Suppressor macrophage treated with lipopolysaccharide for 1 hour (primary cell): Measurements from ENCODE around the gene TAS1R1.
A peak's percentile ranks its signal among the peaks of the same experiment; 100 is the strongest.
"Not testable (repeated sequence)": the region's sequence is repeated elsewhere in the genome, so short reads cannot be mapped to it uniquely, and the experiment has no call there.

Experiments
- DNase-seq, 3 donors: peaks; one replicate each; pipeline ENCODE4 v3.0.0-alpha.2; 2020 to 2022

The TAS1R1 gene

GRCh38 chr1:6523566-6523965 is 31.5 kb upstream of the TAS1R1 start:
- DNase-seq = peak; percentile 55 to 73 (median 70)

- no peak for DNase-seq
These were observed 28.8 kb upstream of the TAS1R1 start for GRCh38 chr1:6526316-6526715.

DNA sequence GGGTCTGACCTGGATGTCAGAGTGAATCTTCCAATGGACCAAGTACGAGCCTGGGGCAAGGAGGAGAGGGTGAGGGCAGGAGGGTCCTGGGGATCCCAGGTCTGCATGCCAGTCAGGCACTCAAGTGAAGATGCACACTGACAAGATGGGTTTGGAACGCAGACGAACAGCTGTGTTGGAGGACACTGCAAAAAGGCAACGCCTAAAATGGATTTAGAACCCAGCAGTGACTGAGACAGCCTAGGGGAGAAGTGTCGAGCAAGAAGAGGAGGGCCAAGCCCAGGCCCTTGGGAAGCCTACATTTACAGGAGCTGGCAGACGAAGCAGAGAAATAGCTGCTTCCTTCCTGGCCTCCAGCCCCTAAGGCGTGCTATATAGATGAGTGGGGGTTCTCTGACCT is 26.6 kb upstream of the TAS1R1 start:
- DNase-seq = no peak

GRCh38 chr1:6530504-6531160 is 24.5 kb upstream of the TAS1R1 start:
- DNase-seq = no peak

GRCh38 chr1:6531996-6532395 is 23.1 kb upstream of the TAS1R1 start:
- no peak for DNase-seq

DNA sequence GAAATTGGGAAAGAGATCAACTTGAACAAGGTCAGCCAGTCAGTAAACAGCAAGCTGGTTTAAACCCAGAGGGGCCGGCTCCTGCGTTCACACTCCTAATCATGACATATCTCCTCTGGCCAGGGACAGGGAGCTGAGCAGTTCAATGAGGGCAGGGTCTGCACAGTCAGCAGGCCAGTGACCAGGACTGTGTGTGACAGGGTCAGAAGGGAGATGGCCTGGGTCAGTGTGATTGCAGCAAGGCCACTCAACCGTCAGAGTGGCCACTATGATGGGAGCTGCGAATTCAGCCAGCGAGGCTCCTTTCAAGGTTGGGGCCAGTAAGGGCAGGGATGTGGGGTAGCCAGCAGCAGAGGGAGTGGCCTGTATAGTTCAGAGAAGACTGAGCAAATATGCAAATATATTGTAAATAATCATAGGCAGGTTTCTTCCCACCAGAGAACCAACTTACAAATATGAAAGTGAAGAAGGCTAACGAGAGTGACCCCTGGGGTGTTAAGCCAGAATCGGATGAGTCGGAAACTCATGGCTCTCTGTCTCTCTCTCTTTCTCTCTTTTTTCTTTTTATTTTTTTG is 20.8 kb upstream of the TAS1R1 start:
- DNase-seq = no peak

DNA sequence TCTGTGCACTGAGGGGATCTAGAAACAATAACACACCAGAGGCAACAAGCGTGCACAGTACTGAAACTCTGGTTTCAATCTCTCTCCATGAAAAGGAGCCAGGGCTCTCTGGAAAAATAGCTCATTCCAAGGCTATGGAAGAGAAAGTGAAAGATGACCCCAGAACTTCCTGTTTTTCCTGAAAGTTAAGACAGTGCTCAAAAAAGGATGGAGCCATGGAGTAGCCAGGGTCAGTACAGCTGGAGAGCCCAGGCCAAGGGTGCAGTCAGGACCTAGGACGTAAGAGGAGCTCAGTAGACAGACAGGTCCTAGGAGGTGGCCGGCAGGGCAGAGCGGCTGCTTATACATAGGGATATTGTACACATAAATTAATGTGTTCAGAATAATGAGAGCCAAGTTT is 19.9 kb upstream of the TAS1R1 start:
- peak in 2 of 3 donors; percentile 12 to 22 for DNase-seq

DNA sequence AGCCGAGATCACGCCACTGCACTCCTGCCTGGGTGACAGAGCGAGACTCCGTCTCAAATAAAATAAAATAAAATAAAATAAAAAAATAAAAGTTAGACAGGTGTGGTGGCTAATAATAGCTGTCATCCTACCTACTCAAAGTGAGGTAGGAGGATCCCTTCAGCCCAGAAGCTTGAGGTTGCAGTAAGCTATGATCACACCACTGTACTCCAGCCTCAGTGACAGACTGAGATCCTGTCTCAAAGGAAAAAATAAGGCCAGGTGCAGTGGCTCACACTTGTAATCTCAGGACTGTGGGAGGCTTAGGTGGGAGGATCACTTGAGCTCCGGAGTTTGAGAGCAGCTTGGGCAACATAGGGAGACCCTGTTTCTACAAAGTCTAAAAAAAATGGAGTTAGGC is 18.8 kb upstream of the TAS1R1 start:
- DNase-seq = no peak

DNA sequence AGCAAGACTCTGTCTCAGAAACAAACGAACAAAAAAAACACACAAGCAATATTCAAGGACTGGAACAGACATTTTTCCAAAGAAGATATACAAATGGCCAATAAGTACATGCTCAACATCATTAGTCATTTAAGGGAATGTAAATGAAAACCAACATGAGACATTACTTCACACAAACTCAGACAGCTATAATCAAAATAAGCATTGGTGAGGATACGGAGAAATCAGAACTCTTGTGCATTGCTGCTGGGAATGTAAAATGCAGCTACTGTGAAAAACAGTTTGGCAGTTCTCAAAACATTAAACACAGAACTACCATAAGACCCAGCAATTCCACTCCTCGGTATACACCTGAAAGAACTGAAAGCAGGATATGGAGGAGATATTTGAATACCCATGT is 16.2 kb upstream of the TAS1R1 start:
- no peak for DNase-seq

DNA sequence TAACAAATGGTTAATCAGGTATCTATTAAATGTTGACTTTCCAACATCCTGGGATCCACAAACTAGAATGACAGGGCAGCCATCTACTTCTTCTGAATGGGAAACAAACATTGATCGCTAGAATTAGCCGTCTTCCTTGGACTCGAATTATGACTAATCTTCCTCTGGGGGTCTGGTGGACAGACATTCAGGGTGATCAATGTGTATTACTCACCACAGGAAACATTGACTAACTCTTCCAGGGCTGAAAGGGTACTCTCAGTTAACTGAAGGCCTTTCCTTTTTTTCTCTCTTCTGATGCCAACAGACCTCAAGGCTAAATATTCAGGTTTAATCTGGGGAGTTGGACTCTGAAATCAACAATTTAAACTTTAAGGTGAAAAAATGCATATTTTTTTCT is 10.3 kb upstream of the TAS1R1 start:
- no peak for DNase-seq

DNA sequence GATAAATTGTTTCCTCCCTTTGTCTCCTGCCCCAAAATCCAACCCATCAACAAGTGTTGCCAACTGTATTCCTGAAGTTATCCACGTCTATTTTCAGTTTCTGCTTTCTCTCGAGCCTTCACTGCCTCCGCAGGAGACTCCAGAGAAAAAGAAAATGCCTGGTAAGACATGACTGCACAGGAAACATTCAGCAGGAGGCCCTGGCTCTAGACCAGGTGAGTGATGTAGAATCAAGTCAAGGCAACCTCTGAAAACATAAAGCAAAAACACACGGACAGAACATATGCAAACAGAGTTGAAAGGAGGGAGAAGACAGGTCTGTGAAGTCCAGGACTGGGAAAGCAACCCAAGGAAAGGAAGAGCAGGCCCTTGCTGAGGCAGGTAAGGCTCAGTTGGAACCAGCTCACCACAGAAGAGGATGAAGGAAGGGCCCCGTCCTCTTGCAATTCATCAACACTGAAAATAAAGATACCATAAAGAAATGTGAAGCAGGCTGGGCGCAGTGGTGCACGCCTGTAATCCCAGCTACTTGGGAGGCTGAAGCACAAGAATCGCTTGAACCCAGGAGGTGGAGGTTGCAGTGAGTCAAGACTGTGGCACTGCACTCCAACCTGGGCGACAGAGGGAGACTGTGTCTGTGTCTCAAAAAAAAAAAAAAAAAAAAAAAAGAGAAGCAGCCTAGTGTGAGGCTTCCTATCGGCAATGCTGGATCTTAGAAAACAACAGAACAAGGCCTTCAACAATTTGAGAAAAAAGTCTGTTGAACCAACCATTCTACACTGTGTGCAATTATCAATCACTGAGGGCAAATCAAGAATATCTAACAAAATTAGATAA is 9.6 kb upstream of the TAS1R1 start:
- DNase-seq = no peak

GRCh38 chr1:6546326-6546725 is 8.8 kb upstream of the TAS1R1 start:
- DNase-seq = peak in 2 of 3 donors; percentile 2 to 4

DNA sequence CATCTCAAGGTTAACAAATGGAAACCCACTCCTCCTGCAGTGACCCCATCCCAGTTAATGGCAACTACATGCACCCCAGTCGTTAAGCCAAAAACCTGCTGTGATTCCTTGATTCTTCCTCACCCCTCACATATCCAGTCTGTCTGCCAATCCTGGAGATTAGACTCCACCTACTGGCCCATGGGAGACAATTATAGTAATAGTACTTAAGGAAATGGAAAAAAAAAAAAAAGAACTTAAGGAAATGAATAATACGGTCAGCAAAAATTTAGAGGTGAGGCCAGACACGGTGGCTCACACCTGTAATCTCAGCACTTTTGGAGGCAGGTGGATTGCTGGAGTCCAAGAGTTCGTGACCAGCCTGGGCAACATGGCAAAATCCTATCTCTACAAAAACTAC is 7.8 kb upstream of the TAS1R1 start:
- no peak for DNase-seq

DNA sequence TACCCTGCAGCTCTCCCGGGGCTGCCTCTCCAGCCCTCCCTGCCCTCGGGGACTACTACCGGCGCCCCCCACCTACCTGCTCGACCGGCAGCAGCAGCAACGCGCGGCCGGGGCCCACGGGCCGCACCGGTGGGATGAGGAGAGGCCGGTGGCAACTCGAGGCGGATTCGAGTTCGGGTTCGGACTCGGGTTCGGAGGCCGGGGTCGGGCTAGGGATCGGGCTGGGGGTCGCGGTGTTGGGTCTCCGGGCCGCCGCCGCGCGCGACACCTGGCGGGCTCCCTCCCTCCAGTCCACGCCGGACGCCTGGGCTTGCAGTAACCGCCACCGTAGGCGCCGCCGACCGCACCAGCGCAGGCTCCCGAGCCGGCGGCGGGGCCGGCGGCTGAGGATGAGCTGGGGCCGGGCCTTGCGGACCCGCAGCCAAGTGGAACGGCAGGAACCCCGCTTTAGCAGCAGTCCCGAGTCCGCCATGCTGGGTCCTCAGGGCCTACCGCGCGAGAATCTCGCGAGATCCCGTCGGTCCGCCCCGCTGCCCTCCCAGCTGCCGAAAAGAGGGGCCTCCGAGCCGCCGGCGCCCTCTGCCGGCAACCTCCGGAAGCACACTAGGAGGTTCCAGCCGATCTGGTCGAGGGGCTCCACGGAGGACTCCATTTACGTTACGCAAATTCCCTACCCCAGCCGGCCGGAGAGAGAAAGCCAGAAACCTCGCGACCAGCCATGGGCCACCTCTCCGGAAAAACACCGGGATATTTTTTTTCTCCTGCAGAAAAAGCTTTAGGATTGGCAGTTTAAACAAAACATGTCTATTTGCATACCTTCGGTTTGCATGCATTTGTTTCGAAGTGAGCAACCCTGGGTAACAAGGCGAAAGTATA is 838 bp upstream of the TAS1R1 start, which contains the start of gene NOL9:
NOL9 (minus strand) TSS at position 483 of the 876 bp plus-strand sequence; CDS start at position 472, 11 bp downstream.
- peak; percentile 95 to 97 (median 97) for DNase-seq

- no peak for DNase-seq
These were observed 2.5 kb downstream of the TAS1R1 start for GRCh38 chr1:6557597-6557996.

DNA sequence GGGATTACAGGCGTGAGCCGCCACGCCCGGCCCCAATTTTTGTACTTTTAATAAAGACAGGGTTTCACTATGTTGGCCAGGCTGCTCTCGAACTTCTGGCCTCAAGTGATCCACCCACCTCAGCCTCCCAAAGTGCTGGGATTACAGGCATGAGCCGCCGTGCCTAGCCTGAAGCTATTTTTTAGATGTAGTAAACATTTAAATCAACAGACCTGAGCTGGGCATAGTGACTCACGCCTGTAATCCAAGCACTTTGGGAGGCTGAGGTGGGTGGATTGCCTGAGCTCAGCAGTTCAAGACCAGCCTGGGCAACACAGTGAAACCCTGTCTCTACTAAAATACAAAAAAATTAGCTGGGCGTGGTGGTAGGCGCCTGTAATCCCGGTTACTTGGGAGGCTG is 4.1 kb downstream of the TAS1R1 start:
- DNase-seq = not testable (repeated sequence)

DNA sequence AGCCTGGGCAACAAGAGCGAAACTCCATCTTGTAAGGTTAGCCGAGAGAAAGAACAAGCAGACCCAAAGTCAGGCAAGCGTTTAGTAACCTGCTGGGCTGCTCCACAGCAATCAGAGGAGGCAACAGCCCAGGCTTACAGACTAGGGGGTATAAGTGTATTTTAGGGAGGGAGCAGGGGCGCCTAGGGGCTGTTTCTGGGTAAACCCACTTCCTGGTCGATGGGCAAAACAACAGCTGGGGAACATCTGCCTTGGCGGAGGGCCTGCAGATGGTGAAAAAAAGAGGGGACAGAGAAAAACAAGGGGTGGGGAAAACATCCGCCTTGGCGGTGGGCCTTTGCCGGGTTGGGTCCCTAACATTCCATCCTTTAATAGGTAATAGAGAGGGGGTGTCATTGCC is 5.2 kb downstream of the TAS1R1 start:
- no peak for DNase-seq

DNA sequence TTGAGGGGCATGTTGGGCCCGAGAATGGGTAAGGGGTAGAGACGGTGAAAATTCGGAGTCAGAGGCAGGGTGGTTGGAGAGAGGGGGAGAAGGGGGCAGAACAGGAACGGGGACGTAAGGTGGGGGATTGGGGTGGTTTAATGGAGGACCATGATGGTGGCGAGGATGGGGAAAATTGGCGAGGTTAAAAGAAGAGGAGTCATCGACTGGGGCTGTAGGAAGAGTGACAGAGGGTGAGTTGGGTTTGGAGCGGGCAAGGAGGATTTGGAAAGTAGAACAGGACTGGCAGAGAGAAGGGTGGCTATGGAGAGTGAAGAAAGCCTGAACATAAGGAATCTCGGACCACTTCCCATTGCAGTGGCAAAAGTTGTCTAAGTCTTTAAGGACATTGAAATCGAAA is 13.9 kb downstream of the TAS1R1 start:
- DNase-seq = no peak

GRCh38 chr1:6570100-6570499 is 15.0 kb downstream of the TAS1R1 start:
- no peak for DNase-seq

GRCh38 chr1:6570987-6571386 is 15.9 kb downstream of the TAS1R1 start:
- DNase-seq = no peak

DNA sequence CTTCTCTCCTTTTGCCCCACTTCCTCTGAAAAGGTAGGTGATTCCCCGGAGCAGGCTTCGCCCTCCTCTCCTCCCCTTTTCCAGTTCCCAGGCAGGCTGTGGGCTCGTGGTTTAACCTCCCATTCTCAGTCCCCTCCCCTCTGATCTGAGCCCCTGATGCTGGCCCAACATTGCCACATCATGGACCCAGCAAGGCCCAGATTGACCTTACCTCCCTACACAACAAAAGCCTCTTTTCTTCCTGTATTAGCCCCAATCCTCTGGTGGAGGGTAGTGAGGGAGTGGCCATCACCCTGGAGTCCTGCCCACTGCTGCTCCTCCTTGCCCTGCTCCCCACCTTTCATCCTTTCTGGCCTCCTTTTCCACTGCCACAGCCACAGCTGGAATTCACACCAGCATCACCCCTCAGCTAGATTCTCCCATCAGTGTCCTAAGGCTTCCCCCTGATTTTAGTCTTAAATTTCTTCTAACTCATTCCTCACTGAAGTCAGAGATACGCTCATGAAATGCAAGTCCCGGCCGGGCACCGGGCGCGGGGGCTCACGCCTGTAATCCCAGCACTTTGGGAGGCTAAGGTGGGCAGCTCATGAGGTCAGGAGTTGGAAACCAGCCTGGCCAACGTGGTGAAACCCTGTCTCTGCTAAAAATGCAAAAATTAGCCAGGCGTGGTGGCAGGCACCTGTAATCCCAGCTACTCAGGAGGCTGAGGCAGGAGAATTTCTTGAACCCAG is 17.7 kb downstream of the TAS1R1 start:
- DNase-seq = no peak

DNA sequence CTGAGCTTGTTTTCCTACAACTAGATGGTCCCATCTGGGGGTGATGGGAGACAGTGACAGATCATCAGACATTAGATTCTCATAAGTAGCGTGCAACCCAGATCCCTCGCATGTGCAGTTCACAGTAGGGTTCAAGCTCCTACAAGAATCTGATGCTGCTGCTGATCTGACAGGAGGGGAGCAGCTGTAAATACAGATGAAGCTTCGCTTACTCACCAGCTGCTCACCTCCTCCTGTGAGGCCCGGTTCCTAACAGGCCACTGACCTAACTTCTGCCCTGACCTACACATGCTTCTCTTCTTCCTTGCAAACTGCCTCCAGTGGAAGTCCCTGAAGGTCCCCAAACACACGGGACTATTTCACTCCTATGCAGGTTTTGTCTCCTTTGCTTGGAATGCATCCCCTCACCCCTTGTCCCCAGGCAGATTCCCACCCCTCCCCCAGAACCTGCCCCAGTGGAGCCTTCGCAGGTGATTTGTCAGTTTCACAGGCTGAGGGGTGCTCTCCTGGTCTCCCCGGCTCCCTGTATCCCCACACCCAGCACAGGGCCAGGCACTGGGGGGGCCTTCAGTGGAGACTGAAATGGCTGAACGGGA is 19.0 kb downstream of the TAS1R1 start:
- DNase-seq = no peak
